Ishikawa (cell line): ENCODE measurements around the gene PLCD1.

Experiments used
- CEBPB ChIP-seq: IDR thresholded peaks from 2 replicates; pipeline ENCODE4 v1.6.1; 2012
- CREB1 ChIP-seq: IDR thresholded peaks from 2 replicates; pipeline ENCODE4 v1.6.1; 2012; ENCODE audit warnings: low read depth
- EGR1 ChIP-seq: IDR thresholded peaks from 2 replicates; pipeline ENCODE4 v1.6.1; 2012
- EP300 ChIP-seq: IDR thresholded peaks from 2 replicates; pipeline ENCODE4 v1.6.1; 2012; ENCODE audit warnings: borderline replicate concordance
- FOXM1 ChIP-seq: IDR thresholded peaks from 2 replicates; pipeline ENCODE4 v1.6.1; 2012; ENCODE audit warnings: low read depth, borderline replicate concordance
- NFIC ChIP-seq: IDR thresholded peaks from 2 replicates; pipeline ENCODE4 v1.6.1; 2012
- RAD21 ChIP-seq: IDR thresholded peaks from 2 replicates; pipeline ENCODE4 v1.6.1; 2012; ENCODE audit warnings: low read depth
- TAF1 ChIP-seq: IDR thresholded peaks from 2 replicates; pipeline ENCODE4 v1.6.1; 2012; ENCODE audit warnings: low read depth, mild to moderate bottlenecking
- TCF12 ChIP-seq: IDR thresholded peaks from 2 replicates; pipeline ENCODE4 v1.6.1; 2012; ENCODE audit warnings: low read depth
- TEAD4 ChIP-seq: IDR thresholded peaks from 2 replicates; pipeline ENCODE4 v1.6.1; 2012
- YY1 ChIP-seq: IDR thresholded peaks from 2 replicates; pipeline ENCODE4 v1.6.1; 2012; ENCODE audit warnings: low read depth
- ZBTB7A ChIP-seq: IDR thresholded peaks from 2 replicates; pipeline ENCODE4 v1.6.1; 2012; ENCODE audit warnings: low read depth
- TF ChIP-seq, protein P1 (sequence below): IDR thresholded peaks from 2 replicates; pipeline ENCODE4 v1.6.1; 2012; ENCODE audit warnings: low read depth, mild to moderate bottlenecking
- TF ChIP-seq, protein P2 (sequence below): IDR thresholded peaks from 2 replicates; pipeline ENCODE4 v1.6.1; 2012
- TF ChIP-seq, protein P3 (sequence below): IDR thresholded peaks from 2 replicates; pipeline ENCODE4 v1.6.1; 2012

The PLCD1 gene

DNA sequence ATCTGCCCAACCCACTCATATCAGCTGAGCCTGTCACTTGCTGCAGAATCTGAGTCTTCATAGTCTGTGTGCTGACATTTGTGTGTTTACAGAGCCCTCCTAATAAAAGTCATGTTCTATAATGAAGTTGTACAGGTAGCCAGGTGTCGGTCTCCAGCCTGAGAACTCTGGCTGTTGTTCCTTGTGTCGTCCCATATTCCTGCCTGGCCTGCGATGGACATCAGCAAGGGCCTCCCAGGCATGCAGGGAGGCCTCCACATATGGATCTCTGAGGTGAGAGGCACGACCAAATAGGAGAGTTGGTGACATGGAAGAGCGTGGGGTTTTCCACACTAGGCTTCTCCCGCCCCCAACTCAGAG, 36.0 kb downstream of the PLCD1 start:
- TF ChIP-seq TAF1 (no peak), NFIC (no peak), EP300 (no peak), TCF12 (no peak), FOXM1 (no peak), RAD21 (no peak), CEBPB (no peak), TEAD4 (no peak), CREB1 (no peak), EGR1 (no peak), YY1 (no peak), ZBTB7A (no peak)
- TF ChIP-seq, protein P1, sequence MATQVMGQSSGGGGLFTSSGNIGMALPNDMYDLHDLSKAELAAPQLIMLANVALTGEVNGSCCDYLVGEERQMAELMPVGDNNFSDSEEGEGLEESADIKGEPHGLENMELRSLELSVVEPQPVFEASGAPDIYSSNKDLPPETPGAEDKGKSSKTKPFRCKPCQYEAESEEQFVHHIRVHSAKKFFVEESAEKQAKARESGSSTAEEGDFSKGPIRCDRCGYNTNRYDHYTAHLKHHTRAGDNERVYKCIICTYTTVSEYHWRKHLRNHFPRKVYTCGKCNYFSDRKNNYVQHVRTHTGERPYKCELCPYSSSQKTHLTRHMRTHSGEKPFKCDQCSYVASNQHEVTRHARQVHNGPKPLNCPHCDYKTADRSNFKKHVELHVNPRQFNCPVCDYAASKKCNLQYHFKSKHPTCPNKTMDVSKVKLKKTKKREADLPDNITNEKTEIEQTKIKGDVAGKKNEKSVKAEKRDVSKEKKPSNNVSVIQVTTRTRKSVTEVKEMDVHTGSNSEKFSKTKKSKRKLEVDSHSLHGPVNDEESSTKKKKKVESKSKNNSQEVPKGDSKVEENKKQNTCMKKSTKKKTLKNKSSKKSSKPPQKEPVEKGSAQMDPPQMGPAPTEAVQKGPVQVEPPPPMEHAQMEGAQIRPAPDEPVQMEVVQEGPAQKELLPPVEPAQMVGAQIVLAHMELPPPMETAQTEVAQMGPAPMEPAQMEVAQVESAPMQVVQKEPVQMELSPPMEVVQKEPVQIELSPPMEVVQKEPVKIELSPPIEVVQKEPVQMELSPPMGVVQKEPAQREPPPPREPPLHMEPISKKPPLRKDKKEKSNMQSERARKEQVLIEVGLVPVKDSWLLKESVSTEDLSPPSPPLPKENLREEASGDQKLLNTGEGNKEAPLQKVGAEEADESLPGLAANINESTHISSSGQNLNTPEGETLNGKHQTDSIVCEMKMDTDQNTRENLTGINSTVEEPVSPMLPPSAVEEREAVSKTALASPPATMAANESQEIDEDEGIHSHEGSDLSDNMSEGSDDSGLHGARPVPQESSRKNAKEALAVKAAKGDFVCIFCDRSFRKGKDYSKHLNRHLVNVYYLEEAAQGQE: no peak
- TF ChIP-seq, protein P2, sequence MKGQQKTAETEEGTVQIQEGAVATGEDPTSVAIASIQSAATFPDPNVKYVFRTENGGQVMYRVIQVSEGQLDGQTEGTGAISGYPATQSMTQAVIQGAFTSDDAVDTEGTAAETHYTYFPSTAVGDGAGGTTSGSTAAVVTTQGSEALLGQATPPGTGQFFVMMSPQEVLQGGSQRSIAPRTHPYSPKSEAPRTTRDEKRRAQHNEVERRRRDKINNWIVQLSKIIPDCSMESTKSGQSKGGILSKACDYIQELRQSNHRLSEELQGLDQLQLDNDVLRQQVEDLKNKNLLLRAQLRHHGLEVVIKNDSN: no peak
- TF ChIP-seq, protein P3, sequence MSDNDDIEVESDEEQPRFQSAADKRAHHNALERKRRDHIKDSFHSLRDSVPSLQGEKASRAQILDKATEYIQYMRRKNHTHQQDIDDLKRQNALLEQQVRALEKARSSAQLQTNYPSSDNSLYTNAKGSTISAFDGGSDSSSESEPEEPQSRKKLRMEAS: no peak

DNA sequence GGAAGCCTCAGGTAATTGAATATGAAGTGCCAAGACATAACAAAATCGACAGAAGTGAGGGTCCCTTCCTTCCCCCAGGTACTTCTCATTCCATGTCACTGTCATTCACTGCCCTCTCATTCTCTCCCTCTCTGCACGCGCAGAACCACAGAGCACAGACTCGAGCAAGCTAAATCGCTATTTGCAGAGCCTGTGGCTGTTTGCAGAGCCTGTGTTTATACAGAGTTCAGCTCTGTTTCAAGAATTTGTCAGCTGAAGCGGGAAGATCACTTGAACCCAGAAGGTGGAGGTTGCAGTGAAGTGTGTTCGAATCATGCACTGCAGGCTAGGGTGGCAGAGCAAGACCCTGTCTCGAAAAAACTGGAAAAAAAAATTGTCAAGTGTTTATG, 36.4 kb downstream of the PLCD1 start:
- TF ChIP-seq EP300 (no peak), RAD21 (no peak), ZBTB7A (no peak), EGR1 (no peak), CREB1 (no peak), NFIC (no peak), YY1 (no peak), FOXM1 (no peak), TEAD4 (no peak), TCF12 (no peak), CEBPB (no peak), TAF1 (no peak)
- TF ChIP-seq, protein P2: no peak
- TF ChIP-seq, protein P1: no peak
- TF ChIP-seq, protein P3: no peak

DNA sequence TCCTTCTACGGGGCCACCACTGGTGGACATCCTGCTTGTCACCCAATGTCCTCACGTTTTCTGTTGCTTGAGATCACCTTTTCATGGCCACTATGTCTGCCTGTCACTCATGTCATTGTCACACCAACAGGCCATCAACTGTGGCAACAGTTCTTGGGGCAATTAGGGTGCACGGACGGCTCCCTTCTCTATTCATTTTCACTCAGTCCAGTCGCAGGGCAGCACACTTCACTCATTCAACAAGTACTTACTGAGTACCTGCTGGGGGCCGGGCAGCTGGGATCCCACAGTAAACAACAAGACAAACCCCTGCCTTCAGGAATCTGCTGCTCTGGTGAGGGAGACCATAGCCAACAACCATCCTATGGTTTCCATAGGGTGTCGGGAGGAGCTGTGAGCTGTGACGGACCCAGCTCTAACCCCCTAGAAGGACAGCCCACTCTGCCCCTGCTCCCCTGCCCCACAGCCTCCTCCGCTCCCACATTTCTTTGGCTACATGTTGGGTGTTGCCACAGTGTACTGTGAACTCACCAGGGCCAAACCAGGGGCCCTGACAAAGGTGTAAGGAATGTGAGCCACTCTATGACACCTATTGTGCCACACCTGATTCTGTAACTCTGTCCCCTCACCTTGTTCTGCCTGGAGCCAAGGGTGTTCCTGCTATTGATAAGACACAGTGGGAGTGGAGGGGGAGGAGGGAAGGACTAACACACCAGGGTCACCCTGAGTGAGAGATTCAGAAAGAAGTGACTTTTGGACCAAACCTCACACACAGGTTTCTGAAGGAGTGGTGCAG, 37.0 kb downstream of the PLCD1 start:
- TF ChIP-seq TAF1 (no peak), NFIC (no peak), CEBPB (no peak), FOXM1 (no peak), CREB1 (no peak), EGR1 (no peak), EP300 (no peak), TCF12 (no peak), ZBTB7A (no peak)
- TF ChIP-seq, protein P1: no peak

DNA sequence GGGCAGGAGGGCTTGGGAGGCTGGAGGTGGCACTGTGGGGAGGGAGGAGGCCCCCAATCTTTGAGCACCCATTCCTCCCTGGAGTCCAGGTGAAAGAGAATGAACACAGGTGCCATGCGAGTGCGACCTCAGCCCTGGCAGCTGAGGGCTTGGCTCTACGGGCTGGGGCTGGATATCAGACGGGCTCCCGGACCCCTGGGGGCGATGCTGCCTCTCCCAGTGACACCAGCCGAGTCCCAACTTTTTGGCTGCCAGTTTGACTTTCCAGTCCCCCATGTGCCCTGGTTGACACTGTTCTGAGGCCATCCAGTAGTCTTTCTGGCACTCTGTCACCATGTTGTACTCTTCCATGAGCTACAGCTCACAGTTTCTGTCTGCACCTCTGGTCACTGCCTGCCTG, 37.6 kb downstream of the PLCD1 start:
- TF ChIP-seq, protein P1: no peak
- TF ChIP-seq, protein P3: no peak
- TF ChIP-seq, protein P2: no peak
- TF ChIP-seq CREB1 (no peak), ZBTB7A (no peak), CEBPB (no peak), NFIC (no peak), EGR1 (no peak), TAF1 (no peak), RAD21 (no peak)
